Gastroesophageal sphincter (tissue), 4 donors: ENCODE data around the gene MADCAM1. TPM values are rescaled to one million over a fixed set of nuclear protein-coding genes. Genes with fewer than 3 reads are reported as not detected.

Experiments used
- ATAC-seq: fragments of 150-250 bp; one replicate; pipeline ENCODE4 v1.9.1; 2016; ENCODE audit warnings: mild to moderate bottlenecking, moderate library complexity
- H3K27ac ChIP-seq, 4 donors: fragments of 200-600 bp; sonication (generic) in 3 of 4; 1 replicate in 3 of 4; 2 replicates in 1 of 4; pipeline ENCODE4 v1.5.1; 2016 to 2019
- H3K27me3 ChIP-seq: fragments of 200-600 bp; sonication (generic); one replicate; pipeline ENCODE4 v1.5.1; 2019
- H3K36me3 ChIP-seq, 2 donors: fragments of 200-600 bp; sonication (generic); one replicate each; pipeline ENCODE4 v1.5.1; 2019; ENCODE audit warnings: control low read depth in 1 of 2
- H3K4me1 ChIP-seq, 3 donors: fragments of 200-600 bp; sonication (generic); 1 replicate in 2 of 3; 2 replicates in 1 of 3; pipeline ENCODE4 v1.5.1; 2016 to 2019; ENCODE audit warnings: control low read depth in 2 of 3
- H3K4me3 ChIP-seq, 2 donors: fragments of 200-600 bp; sonication (generic); one replicate each; pipeline ENCODE4 v1.5.1; 2019; ENCODE audit warnings: mild to moderate bottlenecking in 1 of 2, moderate library complexity in 1 of 2
- H3K9me3 ChIP-seq, 3 donors: fragments of 200-600 bp; sonication (generic); one replicate each; pipeline ENCODE4 v1.5.1; 2017 to 2019; ENCODE audit warnings: control low read depth in 2 of 3
- EP300 ChIP-seq: sonication (generic); formaldehyde crosslinking; IDR thresholded peaks from one replicate; pipeline ENCODE4 v1.6.1; 2017; ENCODE audit warnings: antibody characterized with exemption, mild to moderate bottlenecking
- POLR2A ChIP-seq, 2 donors: fragments of 450-650 bp; IDR thresholded peaks; one replicate each; pipeline ENCODE4 v1.6.1; 2017; ENCODE audit warnings: antibody characterized with exemption in 2 of 2, mild to moderate bottlenecking in 2 of 2, moderate library complexity in 1 of 2
- POLR2AphosphoS5 ChIP-seq: sonication (generic); formaldehyde crosslinking; IDR thresholded peaks from one replicate; pipeline ENCODE4 v1.6.1; 2017; ENCODE audit warnings: antibody characterized with exemption
- WGBS, 2 donors: methylation state at CpG; one replicate each; pipeline ENCODE4 v1.1.5; 2018; ENCODE audit warnings: low coverage in 1 of 2; 5-methylcytosine and 5-hydroxymethylcytosine counted together
- total RNA-seq, 4 donors: library from RNA; depleted of rRNA; stranded (reverse); fragments of >200 nt; gene quantifications; one replicate each; pipeline ENCODE4 v1.1.0, GENCODE V29; 2016
- TF ChIP-seq, protein P1 (sequence below), 4 experiments: fragments of 200-600 bp in 2 of 4; fragments of 450-650 bp in 2 of 4; sonication (generic) in 1 of 4; IDR thresholded peaks; one replicate each; pipeline ENCODE4 v1.5.1; 2017 to 2019; ENCODE audit warnings: antibody characterized with exemption in 4 of 4, mild to moderate bottlenecking in 2 of 4, moderate library complexity in 2 of 4

MADCAM1 gene
- total RNA-seq, 4 donors from 2014 or later, result 0.20 to 0.46 (median 0.40) TPM; not detected in 1

DNA sequence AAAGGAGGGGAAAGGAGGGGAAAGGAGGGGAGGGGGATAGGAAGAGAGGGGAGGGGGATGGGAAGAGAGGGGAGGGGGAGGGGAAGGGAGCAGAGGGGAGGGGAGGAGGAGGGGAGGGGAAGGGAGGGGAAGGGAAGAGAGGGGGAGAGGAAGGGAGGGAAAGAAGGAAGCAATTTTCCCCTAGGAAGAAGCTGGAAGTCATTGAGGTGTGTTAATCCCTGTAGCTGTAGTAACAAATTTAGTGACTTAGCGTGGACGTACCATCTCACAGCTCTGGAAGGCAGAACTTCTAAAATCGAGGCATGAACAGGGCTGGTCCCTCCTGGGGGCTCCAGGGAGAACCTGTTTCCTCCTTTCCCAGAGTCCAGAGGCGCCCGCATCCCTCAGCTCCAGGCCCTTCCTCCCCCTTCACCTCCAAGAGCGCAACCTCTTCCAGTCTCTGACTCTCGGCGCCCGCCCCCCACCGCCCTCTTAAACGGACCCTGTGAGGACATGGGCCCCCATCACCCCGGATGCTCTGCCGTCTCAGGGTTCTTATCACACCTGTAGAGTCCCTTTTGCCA is 29.7 kb downstream of the MADCAM1 start:
- H3K4me3 ChIP-seq, result no peak overlapping the region
- peaks cover 8% of the 10 kb centered on the region for H3K27me3 ChIP-seq
- no peak for TF ChIP-seq EP300
- H3K4me1 ChIP-seq, result peaks cover 0 to 8% (median 0%) of the 10 kb centered on the region in 3 donors
- WGBS, 2 donors, result 27 to 33% methylated on average over 3 to 4 of the region's 13 CpGs
- H3K9me3 ChIP-seq, result no peaks in the 10 kb centered on the region
- H3K27ac ChIP-seq, result no peak overlapping the region
- no peak for ATAC-seq
- peaks cover 0 to 4% of the 10 kb centered on the region in 2 donors for H3K36me3 ChIP-seq

DNA sequence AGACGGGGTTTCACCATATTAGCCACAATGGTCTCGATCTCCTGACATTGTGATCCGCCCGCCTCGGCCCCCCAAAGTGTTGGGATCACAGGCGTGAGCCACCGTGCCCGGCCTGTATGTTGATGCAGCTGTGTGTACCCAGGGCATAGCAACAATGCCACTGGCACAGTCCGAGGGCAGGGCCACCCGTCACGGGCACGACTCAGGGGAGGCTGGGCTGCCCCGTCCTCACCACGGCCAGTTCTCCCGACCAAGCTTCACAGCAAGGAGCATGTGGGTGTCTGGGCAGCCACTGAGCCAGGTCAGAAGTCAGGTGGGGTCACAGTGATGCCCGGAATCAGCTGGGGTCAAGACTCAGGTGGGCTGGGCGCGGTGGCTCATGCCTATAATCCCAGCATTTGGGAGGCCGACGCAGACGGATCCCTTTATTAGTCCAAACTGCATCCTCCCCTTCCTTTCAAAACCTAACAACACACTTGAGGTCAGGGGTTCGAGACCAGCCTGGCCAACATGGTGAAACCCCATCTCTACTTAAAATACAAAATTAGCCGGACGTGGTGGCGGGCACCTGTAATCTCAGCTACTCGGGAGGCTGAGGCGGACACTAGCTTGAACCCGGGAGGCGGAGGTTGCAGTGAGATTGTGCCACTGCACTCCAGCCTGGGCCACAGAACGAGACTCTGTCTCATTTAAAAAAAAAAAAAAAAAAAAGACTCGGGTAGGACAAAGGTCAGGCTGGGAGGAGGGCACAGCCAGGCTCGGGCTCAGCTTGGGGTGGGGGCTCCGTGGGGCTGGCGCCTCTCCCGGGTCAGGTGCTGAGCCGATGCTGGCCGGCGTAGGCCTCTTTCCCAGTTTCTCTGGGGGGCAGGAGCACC is 34.1 kb downstream of the MADCAM1 start:
- Histone ChIP-seq H3K36me3 (peaks cover 0 to 5% of the 10 kb centered on the region in 2 donors), H3K4me1 (peaks cover 0 to 36% (median 20%) of the 10 kb centered on the region in 3 donors), H3K4me3 (peak overlapping the region; percentile 91 to 99), H3K27ac (peak overlapping the region; percentile 93 to 98 (median 98)), H3K9me3 (no peaks in the 10 kb centered on the region), H3K27me3 (peaks cover 8% of the 10 kb centered on the region)
- no peak for ATAC-seq
- WGBS, 2 donors, result 22% methylated on average over 9 of the region's 38 CpGs; no CpG with 5 or more reads in 1 of the 2 donors
- no peak for TF ChIP-seq POLR2A (IDR thresholded peaks at IDR 0.05)
- no peak for TF ChIP-seq POLR2AphosphoS5
- no peak for TF ChIP-seq EP300
- TF ChIP-seq, protein P1, sequence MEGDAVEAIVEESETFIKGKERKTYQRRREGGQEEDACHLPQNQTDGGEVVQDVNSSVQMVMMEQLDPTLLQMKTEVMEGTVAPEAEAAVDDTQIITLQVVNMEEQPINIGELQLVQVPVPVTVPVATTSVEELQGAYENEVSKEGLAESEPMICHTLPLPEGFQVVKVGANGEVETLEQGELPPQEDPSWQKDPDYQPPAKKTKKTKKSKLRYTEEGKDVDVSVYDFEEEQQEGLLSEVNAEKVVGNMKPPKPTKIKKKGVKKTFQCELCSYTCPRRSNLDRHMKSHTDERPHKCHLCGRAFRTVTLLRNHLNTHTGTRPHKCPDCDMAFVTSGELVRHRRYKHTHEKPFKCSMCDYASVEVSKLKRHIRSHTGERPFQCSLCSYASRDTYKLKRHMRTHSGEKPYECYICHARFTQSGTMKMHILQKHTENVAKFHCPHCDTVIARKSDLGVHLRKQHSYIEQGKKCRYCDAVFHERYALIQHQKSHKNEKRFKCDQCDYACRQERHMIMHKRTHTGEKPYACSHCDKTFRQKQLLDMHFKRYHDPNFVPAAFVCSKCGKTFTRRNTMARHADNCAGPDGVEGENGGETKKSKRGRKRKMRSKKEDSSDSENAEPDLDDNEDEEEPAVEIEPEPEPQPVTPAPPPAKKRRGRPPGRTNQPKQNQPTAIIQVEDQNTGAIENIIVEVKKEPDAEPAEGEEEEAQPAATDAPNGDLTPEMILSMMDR (IDR thresholded peaks at IDR 0.05), result no peak

DNA sequence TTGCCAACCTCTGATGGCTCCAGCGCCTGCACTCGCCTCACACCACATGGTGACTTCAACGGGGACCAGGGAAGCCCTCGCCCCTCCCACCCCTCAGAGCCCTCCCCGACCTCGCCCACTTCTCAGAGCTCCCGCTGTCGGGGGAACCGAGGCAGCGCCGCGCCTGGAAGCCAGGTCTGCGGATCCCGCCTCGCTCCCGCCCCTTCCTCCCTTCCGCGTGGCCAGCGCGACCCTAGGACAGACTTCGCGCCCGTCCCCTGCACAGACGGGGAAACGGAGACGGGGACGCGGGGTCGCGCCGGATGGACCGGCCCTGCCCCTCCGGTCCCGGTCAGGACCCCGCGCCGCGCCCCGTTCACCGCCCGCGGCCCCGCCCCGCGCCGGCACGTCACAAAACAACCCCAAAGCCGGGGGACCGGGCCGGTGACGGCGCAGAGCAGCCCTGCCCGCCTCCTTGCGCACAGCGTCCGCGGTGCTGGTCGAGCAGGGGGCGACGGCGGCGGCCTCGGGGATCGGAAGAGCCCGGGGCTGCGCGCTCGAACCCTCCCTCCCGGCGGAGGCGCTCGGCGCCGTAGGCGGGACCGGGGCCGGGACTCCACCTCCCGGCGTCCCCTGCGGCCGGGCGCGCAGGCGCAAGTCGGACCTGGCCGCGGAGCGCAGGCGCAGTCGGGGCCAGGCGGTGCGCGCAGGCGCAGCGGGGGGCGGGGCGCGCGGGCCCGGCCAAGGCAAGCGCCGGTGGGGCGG is 34.9 kb downstream of the MADCAM1 start:
- Histone ChIP-seq H3K36me3 (peaks cover 0 to 13% of the 10 kb centered on the region in 2 donors), H3K4me1 (peaks cover 0 to 45% (median 21%) of the 10 kb centered on the region in 3 donors), H3K27ac (peak overlapping the region; percentile 93 to 98 (median 98)), H3K27me3 (peaks cover 8% of the 10 kb centered on the region), H3K4me3 (peak overlapping the region; percentile 91 to 99), H3K9me3 (no peaks in the 10 kb centered on the region)
- ATAC-seq, result peak; percentile 92
- WGBS, 2 donors, result 0% methylated on average over 4 of the region's 103 CpGs; no CpG with 5 or more reads in 1 of the 2 donors
- peak in 1 of 2 donors; percentile 76 for TF ChIP-seq POLR2A (IDR thresholded peaks at IDR 0.05)
- TF ChIP-seq, protein P1 (IDR thresholded peaks at IDR 0.05), result peak in 3 of 4 experiments; percentile 13 to 30 (median 26)
- no peak for TF ChIP-seq EP300

GRCh38 chr19:531753-532560 is 35.7 kb downstream of the MADCAM1 start, which contains the start of gene CDC34:
TSS of gene CDC34 (plus strand) at chr19:531760. CDS start at chr19:531932, 172 bp downstream.
- TF ChIP-seq, protein P1 (IDR thresholded peaks at IDR 0.05), result no peak
- peak in 1 of 2 donors; percentile 89 for TF ChIP-seq POLR2A (IDR thresholded peaks at IDR 0.05)
- no peak for TF ChIP-seq EP300
- no peak for TF ChIP-seq POLR2AphosphoS5
- Histone ChIP-seq H3K4me1 (peaks cover 0 to 50% (median 21%) of the 10 kb centered on the region in 3 donors), H3K27ac (peak within 1 kb of the TSS; percentile 93 to 98 (median 98)), H3K36me3 (peaks cover 3 to 21% of the 10 kb centered on the region in 2 donors), H3K4me3 (peak within 1 kb of the TSS; percentile 91 to 99), H3K27me3 (peaks cover 5% of the 10 kb centered on the region), H3K9me3 (no peaks in the 10 kb centered on the region)
- ATAC-seq, result peak; percentile 26
- WGBS, 2 donors, result 2% methylated on average over 9 of the region's 84 CpGs; no CpG with 5 or more reads in 1 of the 2 donors
